GM04504 (cell line): ENCODE results near the gene ZBTB39.
"Not testable (repeated sequence)": the region's sequence is repeated elsewhere in the genome, so short reads cannot be mapped to it uniquely, and the experiment has no call there.

Experiments
- DNase-seq: peaks from one replicate; pipeline ENCODE4 v3.0.0-alpha.2; 2012; ENCODE audit warnings: low read depth

The ZBTB39 gene

GRCh38 chr12:56980268-56980667 lies 26.1 kb downstream of the ZBTB39 start:
- no peak for DNase-seq

- no peak for DNase-seq
Measured at GRCh38 chr12:56979628-56980027, 26.7 kb downstream of the ZBTB39 start.

- no peak for DNase-seq
Measured at GRCh38 chr12:56978397-56979138, 27.8 kb downstream of the ZBTB39 start.

- DNase-seq = not testable (repeated sequence)
Measured at GRCh38 chr12:56977361-56977760, 29.0 kb downstream of the ZBTB39 start.

GRCh38 chr12:56974224-56974623 lies 32.1 kb downstream of the ZBTB39 start:
- DNase-seq = not testable (repeated sequence)

- not testable (repeated sequence) for DNase-seq
Measured at GRCh38 chr12:56968910-56969309, 37.4 kb downstream of the ZBTB39 start.

GRCh38 chr12:56965997-56966642 lies 40.2 kb downstream of the ZBTB39 start:
- DNase-seq = not testable (repeated sequence)

GRCh38 chr12:56965124-56965523 lies 41.2 kb downstream of the ZBTB39 start:
- not testable (repeated sequence) for DNase-seq

GRCh38 chr12:56963557-56963956 lies 42.8 kb downstream of the ZBTB39 start:
- not testable (repeated sequence) for DNase-seq

GRCh38 chr12:56962247-56962646 lies 44.1 kb downstream of the ZBTB39 start:
- not testable (repeated sequence) for DNase-seq

GRCh38 chr12:56958422-56958821 lies 47.9 kb downstream of the ZBTB39 start:
- DNase-seq = no peak

GRCh38 chr12:56957229-56958052 lies 48.9 kb downstream of the ZBTB39 start, which contains the start of gene RDH16:
RDH16 (minus strand) TSS chr12:56957608; CDS start chr12:56957462, 146 bp downstream.
- DNase-seq = no peak

- DNase-seq = no peak
Measured at GRCh38 chr12:56955631-56956256, 50.6 kb downstream of the ZBTB39 start.

GRCh38 chr12:56954958-56955355 lies 51.4 kb downstream of the ZBTB39 start:
- no peak for DNase-seq

GRCh38 chr12:56954057-56954957 lies 52.0 kb downstream of the ZBTB39 start:
- DNase-seq = no peak

- DNase-seq = no peak
Measured at GRCh38 chr12:56953314-56953713, 53.0 kb downstream of the ZBTB39 start.

GRCh38 chr12:56951582-56952339 lies 54.6 kb downstream of the ZBTB39 start:
- DNase-seq = no peak

GRCh38 chr12:56948881-56949280 lies 57.5 kb downstream of the ZBTB39 start:
- no peak for DNase-seq
